ENCODE data around the gene TCERG1L. TPM values are rescaled to one million over a fixed set of nuclear protein-coding genes. Genes with fewer than 3 reads are reported as not detected.
A peak's percentile ranks its signal among the peaks of the same experiment; 100 is the strongest.

TCERG1L gene
- total and polyA plus RNA-seq, 11 donors = 0.11 to 0.25 TPM; not detected in 9

DNA sequence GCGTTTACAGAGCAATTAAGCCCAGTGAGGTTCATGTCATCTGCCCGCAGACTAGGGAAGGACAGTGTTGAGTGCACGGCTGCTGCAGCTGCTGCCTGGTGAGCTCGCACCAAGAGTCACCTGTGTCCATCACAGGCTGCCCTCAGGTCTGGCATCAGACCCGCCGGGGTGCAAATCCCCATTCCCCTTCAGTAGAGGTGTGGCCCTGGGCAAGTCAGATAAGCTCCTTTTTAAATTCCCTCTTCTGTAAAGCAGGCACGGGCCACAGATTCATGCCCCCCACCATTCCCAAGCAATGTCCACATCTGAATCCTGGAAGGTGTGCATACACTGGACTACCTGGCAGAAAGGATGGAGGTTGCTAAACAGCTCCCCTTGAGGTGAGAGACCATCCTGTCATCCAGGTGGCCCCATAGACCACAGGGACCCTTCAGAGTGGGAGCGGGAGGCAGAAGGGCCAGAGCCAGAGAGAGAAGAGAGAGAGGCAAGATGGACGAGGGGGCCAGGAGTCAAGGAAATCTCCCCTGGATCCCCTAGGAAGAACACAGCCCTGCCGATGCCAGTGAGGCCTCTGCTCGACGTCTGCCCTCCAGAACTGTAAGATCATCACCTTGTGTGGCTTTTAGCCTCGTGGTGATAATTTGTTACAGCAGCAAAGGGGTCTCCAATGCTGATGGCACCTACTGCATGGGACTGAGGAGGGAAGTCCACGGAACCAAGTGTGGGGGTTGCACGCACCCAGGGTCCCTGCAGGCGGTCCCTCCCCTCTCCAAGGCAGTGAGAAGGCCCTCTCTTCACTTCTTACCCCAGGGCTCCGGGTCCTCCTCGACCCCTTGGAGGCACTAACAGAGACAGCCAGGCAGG, 168.8 kb downstream of the TCERG1L start:
- Histone ChIP-seq H3K27me3 (peaks cover 0 to 64% (median 5%) of the 10 kb centered on the region in 9 donors), H3K27ac (no peak overlapping the region), H3K36me3 (no peaks in the 10 kb centered on the region), H3K4me3 (no peak overlapping the region), H3K9me3 (no peaks in the 10 kb centered on the region), H3K4me1 (no peaks in the 10 kb centered on the region)
- ATAC-seq (no peak), DNase-seq (peak in 1 of 5 donors; percentile 11)
- 77 to 81% (median 77%) methylated on average over 18 of the region's 18 CpGs for WGBS, 4 donors
- intact Hi-C loops (cut with DNase I) = no loop called here
- TF ChIP-seq POLR2A (IDR thresholded peaks at IDR 0.05) = no peak
- TF ChIP-seq, protein P1, sequence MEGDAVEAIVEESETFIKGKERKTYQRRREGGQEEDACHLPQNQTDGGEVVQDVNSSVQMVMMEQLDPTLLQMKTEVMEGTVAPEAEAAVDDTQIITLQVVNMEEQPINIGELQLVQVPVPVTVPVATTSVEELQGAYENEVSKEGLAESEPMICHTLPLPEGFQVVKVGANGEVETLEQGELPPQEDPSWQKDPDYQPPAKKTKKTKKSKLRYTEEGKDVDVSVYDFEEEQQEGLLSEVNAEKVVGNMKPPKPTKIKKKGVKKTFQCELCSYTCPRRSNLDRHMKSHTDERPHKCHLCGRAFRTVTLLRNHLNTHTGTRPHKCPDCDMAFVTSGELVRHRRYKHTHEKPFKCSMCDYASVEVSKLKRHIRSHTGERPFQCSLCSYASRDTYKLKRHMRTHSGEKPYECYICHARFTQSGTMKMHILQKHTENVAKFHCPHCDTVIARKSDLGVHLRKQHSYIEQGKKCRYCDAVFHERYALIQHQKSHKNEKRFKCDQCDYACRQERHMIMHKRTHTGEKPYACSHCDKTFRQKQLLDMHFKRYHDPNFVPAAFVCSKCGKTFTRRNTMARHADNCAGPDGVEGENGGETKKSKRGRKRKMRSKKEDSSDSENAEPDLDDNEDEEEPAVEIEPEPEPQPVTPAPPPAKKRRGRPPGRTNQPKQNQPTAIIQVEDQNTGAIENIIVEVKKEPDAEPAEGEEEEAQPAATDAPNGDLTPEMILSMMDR (IDR thresholded peaks at IDR 0.05) = no peak

DNA sequence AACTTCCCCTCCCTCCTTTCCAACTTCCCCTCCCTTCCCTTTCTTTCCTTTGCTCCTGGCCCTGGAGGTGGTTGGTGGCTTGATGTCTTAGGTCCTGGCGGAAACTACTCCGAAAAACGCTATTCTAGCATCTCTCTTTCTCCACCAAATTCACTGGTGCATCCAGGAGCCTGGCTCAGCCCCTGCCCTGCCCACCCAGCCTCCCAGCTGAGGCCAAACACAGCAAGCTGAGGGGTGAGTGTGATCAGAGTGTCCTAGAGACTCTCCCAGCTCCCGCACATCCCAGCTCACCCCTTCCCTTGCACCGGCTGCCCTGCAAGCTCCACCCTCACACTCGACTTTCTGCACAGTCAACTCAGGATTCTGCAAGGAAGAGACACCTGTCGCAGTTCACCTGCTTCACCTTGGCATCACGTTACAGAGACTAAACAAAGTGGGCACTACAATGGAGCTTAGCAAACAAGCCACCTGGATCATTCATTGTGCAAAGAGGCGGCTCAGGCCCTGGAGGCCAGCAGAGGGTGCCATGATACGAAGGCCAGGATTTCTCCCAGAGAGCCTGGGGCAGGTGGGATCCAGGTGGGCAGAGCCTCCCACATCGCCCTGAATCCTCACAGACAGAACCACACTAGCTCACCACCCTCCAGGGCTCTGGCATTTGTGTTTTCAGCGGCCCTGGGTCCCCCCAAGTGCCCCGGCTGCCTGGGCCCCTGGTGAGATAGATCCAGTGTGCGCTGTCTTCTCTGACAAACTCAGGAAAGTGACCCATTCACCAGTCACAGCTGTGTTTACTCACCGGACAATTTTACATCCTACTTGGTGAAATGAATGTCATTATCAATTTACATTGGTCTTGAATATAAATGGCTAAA, 169.6 kb downstream of the TCERG1L start:
- DNase-seq (peak in 1 of 5 donors; percentile 8), ATAC-seq (no peak)
- TF ChIP-seq, protein P1 (IDR thresholded peaks at IDR 0.05) = no peak
- TF ChIP-seq POLR2A (IDR thresholded peaks at IDR 0.05) = no peak
- H3K27me3 ChIP-seq = peaks cover 0 to 55% (median 5%) of the 10 kb centered on the region in 9 donors
- no peaks in the 10 kb centered on the region for H3K36me3 ChIP-seq
- no peak overlapping the region for H3K27ac ChIP-seq
- intact Hi-C loops (cut with DNase I) = no loop called here
- H3K4me3 ChIP-seq = no peak overlapping the region
- 87 to 89% (median 89%) methylated on average over 11 to 15 of the region's 15 CpGs for WGBS, 4 donors
- no peaks in the 10 kb centered on the region for H3K4me1 ChIP-seq
- no peaks in the 10 kb centered on the region for H3K9me3 ChIP-seq

DNA sequence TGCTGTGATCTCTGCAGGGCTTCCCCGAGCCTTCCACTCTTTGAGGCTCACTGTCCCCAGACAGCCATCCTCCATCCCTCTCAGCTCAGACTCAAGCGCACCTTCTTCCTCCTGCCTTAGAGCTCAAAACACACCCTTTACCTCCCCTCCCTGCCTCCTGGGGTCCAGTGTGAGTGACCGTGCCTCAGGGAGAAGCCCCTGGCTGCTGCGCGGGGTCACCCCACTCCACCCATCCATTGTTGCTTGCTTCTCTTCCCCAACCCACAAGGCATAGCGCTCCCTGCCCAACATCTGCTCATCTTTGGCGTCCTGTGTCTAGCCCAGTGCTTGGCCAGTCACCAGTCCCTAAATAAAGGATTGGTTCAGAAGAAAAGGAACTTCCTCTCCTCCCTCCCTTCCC, 170.3 kb downstream of the TCERG1L start:
- no peaks in the 10 kb centered on the region for H3K4me1 ChIP-seq
- DNase-seq = peak in 1 of 5 donors; percentile 3
- H3K9me3 ChIP-seq = no peaks in the 10 kb centered on the region
- 88 to 91% (median 90%) methylated on average over 7 of the region's 7 CpGs for WGBS, 4 donors
- peaks cover 0 to 52% (median 5%) of the 10 kb centered on the region in 9 donors for H3K27me3 ChIP-seq
- no peak for ATAC-seq
- intact Hi-C loops (cut with DNase I) = no loop called here
- H3K4me3 ChIP-seq = no peak overlapping the region
- no peaks in the 10 kb centered on the region for H3K36me3 ChIP-seq
- TF ChIP-seq, protein P1 (IDR thresholded peaks at IDR 0.05) = no peak
- TF ChIP-seq POLR2A (IDR thresholded peaks at IDR 0.05) = no peak
- no peak overlapping the region for H3K27ac ChIP-seq

DNA sequence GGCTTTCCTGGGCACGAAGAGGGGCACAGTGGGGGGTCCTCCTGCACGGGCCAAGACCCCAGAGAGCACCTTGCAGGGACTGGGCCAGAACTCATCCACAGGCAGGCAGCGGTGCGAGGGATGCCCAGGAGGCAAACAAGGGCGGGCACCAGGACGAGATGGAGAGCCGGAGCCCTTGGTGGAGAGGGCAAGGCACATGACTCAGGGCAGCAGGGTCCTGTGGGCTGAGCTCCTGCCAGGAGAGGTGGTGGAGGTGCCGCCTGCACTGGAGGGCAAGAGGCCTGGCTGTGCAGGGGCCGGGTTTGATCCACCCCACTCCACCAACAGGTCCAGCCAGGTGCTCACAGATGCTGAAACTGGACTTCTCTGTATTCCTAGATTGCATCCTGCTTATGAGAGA, 170.9 kb downstream of the TCERG1L start:
- Histone ChIP-seq H3K9me3 (no peaks in the 10 kb centered on the region), H3K36me3 (no peaks in the 10 kb centered on the region), H3K27ac (no peak overlapping the region), H3K4me1 (no peaks in the 10 kb centered on the region), H3K4me3 (no peak overlapping the region), H3K27me3 (peaks cover 0 to 46% (median 5%) of the 10 kb centered on the region in 9 donors)
- DNase-seq (peak in 1 of 5 donors; percentile 9), ATAC-seq (no peak)
- intact Hi-C loops (cut with DNase I) = no loop called here
- TF ChIP-seq, protein P1 (IDR thresholded peaks at IDR 0.05) = no peak
- no peak for TF ChIP-seq POLR2A (IDR thresholded peaks at IDR 0.05)
- WGBS, 4 donors = 77 to 92% (median 87%) methylated on average over 8 to 9 of the region's 9 CpGs
